HCEC 1CT (cell line): ENCODE data around the gene BDKRB1.

ENCODE experiments used
- DNase-seq: peaks from one replicate; pipeline ENCODE4 v3.0.0-alpha.2; 2017

The BDKRB1 gene

DNA sequence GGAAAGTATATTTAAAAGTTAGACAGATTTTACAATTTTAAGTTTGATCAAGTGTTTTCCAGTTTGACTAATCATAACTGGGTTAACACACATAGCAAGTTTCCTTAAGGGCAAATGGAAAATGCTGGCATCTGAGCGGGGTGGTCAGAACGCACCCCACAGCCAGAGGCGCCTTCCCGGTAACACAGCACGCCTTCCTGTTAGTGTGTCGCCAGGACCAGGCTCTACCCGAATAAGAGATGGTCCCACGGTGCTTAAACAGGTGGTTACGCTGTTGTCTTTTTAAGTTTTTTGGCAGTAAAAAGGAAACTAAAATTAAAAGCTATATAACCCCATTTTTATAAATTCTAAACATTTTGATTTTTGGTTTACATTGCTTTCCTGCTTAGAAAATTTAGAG lies 28.0 kb downstream of the BDKRB1 start:
- DNase-seq, result no peak

DNA sequence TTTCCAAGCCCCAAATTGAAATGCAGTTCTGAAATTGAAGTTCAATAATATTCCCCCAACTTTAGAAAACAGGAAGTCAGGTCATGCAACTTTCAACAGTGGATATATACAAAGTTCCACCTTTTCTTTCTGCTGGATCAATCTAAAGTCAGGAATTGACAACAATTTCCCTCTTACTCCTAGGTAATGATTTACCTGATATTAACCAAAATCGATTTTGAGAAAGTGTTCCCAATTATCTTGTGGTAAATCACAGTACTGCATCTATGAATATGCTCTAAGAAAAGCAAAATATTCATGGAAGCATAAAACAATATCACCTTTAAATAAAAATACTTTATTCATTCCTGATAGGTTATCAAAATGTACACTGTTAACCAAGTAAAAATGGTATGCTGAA lies 28.4 kb downstream of the BDKRB1 start:
- no peak for DNase-seq

DNA sequence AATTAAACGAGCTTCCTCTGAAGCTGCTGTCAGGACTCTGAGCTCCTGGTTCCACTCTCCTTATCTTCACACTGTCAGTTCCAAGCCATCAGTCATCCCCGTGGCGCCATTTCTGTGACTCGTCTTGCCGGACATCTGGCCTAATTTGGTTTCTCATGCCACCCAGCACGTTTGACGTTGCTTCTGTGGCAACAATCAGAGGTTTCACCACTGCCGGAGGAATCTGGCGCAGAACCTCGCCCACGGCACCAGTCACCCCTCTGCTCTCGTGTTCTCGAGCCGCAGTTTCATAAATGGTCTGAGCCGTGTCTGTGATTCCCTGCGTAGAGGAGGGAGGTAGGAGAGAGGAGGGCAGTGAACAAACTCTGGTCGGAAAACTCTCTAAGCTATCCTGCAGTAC lies 29.7 kb downstream of the BDKRB1 start:
- no peak for DNase-seq

DNA sequence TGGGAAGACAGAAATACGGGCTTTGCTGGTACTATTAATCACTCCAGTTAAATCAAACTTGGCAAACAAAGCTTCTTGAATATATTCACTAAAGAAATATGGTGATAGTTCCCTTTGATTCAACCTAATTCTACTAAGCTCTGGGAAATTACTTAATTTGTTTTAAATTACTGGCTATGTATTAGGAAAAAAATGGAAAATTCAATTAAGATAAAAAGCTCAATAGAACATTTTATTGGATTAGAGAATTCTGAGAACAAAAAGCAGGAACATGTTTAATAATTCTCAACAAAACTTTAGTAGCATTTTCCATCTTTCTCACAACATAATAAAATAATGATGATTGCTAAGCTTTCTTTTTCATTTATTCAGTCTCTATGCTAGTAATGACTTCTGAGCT lies 30.2 kb downstream of the BDKRB1 start:
- no peak for DNase-seq

DNA sequence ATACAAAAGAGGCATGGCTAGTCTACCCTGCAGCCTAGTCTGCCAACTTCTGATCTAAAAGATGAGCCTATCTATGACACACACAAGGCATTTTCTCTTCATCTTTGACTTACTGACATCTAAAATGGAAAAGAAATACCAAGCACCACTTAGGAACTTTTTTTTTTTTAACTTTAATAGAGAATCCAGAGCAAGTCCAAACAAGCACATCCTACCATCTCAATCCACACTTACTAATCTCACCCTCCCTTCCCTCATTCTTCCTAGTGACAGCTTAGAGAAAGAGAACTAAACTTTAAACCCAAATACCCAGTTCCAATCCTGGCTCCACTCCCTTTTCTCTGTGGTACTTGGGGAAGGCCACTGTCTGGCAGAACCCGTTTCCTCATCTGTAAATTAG lies 31.8 kb downstream of the BDKRB1 start:
- DNase-seq, result no peak

DNA sequence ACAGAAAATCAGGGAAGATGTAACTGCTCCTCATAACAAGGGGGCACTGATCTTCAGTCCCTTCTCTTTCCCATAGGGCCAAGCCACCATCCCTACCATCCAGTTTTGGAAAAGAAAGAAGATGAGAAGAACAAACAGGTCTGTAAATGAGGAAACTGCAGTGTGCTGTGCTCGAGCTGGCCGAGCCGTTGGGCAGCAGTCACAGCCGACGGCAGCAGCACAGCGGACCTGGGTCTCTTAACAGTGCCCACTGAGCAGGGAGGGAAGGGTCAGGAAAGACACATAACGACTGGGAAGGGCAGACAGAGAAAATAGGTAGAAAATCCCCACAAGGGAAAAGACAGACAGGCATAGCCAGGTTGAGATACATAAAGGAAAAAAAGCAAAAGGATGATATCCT lies 38.2 kb downstream of the BDKRB1 start:
- DNase-seq, result no peak

DNA sequence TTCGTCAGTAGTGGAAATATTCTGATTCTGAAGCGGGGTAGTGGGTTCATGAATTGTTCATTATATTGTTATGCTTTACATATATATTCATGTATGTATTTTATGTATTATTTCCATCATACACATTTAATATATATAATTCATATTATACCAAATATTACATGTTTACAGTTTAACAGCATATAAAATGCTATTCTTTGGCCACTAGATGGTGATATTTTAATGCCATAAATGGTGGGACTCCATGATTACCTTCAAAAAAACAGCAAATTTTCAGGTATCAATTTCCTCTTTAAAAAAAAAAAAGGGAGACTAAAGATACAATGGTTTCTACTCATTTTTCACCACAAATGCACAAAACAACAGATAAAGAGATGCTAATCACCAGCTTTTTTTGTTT lies 41.0 kb downstream of the BDKRB1 start:
- peak; percentile 8 for DNase-seq

DNA sequence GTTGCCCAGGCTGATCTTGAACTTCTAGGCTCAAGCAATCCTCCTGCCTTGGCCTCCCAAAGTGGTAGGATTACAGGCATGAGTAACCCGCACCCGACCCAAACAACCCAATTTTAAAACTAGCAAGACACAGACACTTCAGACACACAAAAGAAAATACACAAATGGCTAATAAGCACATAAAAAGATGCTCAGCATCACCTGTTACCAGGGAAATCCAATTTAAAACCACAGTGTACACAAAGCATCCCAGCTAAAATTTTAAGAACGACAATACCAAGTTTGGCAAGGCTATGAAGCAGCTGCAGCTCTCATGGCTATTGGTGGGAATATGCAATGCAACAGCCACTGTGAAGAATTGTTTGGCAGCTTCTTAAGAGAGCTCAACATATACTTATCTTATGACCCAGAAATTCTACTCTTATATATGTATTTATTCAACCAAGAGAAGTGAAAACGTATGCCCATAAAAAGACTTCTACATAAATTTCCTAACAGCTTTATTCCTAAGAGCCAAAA lies 42.0 kb downstream of the BDKRB1 start:
- DNase-seq, result no peak

DNA sequence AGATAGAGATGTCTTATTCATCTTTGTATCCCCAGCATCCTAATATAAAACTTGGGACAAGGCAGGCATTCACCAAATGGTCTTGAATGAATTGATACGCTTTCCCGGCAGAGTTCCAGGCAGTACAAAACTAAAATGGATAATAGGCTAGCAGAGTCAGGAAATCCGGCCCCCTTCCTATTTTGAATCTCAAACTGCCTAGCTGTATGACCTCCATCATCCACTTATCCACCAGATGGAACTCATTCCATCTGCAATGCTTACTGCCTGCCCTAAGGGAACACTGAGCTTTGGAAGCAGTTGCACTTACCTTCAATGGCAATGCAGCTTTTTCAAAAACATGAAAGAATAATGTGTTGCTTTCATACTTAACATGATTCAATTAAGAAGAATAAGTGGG lies 43.4 kb downstream of the BDKRB1 start:
- no peak for DNase-seq

DNA sequence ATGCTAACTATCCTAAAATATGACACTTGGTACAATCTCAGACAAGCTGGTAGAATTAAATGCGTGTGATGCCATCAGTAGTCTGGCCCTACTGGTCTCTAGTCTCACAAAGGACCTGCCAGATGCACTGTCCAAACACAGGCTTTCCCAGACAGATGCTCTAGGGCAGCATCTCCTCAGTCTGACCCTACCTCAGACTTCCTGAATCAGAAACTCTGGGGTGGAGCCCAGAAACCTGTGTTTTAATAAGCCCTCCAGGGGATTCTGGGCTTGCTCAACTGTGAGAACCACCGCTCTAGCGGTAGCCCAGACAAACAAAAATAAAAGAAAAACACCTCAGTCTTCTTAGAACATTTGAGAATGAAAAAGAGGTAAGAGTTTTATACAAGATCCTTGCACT lies 48.0 kb downstream of the BDKRB1 start:
- no peak for DNase-seq

DNA sequence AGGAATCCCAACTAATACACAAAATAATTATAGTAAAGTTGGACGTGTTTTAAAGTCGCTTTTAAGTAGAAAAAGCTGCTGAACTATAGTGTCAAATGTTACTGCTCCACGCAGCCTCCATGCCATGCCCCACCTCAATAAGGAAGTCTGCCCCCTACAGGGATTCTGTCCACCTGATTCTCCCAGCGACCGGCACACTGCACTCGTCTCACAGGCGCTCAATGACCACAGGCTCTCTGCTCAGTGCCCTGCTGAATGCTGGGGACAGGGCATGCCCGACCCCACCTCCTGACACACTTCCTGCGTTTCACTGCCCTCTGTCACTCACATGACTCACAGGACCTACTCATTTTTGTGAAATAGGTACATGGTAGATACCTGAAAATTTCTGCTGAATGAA lies 48.9 kb downstream of the BDKRB1 start:
- DNase-seq, result peak; percentile 0

DNA sequence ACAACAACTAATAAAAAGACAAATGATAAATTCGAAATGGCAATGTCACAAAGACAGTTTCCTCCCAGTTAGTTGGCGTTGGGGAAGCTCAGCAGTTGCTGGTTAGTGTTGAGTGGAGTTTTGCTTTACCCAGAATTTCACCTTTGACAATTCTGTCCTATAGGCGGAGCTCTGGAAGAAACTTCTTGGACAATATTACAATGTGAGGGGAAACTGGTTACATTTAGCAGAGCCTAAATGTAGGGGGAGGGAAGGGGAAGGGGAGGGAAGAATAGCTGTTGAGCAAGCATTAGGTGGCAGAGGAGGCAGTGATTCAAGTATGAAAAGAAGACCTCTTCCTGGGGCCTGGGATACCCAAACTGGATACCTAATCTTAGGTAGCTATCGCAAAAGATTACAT lies 51.4 kb downstream of the BDKRB1 start:
- DNase-seq, result no peak

DNA sequence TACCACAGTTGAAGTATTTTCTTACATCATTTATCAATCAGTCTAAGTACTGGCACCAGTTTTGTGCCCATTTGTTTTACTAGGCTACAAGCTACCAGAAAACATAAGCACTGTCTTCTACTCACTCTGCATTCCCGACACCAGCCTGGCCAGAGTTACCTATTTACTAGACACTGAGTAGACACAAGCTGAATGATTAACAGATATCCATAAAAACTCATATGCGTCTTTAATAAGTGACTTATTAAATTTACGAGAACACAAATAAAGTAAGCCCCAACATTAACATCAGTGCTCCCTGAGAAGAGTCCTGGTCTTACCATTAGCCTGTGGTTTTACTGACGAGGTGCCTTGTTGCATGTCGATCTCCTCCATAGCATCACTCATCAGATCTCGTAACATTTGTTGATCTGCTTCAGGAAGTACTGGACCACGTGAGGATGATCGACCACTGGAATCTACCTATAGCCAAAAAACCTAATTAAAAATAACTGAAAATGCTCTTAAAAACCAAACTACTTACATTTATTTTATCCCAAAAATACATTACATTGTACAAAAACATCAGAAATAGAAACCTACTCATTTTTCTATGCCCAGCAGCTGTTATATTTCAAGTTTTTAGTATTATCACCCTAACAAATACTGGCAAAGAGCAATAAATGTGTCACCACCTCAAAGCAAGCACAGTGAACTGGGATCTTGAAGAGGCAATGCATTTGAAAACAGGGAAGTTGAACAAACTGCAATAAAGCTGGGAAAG lies 53.3 kb downstream of the BDKRB1 start:
- no peak for DNase-seq

DNA sequence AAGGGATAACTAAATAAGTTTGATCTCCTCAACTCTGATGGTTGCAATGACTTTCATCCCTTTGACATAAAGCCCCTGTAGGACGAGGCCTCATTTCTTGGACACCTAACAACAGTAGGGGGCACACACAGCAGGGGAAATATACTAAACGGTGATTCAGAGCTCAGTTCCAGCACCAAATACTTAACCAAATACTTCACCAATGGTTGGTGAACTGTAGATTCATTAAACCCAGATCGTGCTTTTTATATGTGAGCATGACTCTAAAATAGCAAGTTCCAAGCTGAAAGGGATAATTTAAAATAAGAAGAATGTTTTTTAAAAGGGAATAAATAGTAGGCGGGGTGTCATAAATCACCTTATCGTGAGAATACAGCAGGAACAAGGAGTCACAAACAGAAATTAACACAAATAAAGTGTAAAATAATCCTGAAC lies 53.9 kb downstream of the BDKRB1 start:
- no peak for DNase-seq

DNA sequence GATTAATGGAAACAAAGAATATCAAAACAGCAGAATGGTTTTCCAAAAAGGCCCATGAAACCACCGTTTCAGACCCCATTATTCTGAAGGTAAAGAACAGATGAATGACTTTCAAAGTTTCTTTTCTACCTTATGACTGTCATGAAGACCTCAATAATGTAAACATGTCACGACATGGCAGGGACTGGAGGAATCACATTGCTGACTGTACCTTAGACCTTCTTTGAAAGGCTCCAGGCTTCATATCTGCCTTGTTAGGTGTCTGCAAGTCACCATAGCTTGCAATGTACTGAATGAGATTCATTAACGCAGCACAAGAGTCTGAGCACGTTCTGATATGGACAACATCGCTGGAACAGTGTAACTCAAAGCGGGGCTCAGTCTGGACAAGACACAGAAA lies 54.9 kb downstream of the BDKRB1 start:
- DNase-seq, result no peak
